Lower leg skin (tissue), 4 donors: ENCODE data around the gene GRIP1. TPM values are rescaled to one million over a fixed set of nuclear protein-coding genes. Genes with fewer than 3 reads are reported as not detected.

Experiments used
- DNase-seq, 2 donors: peaks; one replicate each; pipeline ENCODE4 v3.0.0-alpha.2; 2019; ENCODE audit warnings: low spot score in 2 of 2
- H3K4me3 ChIP-seq: fragments of 200-600 bp; sonication (generic); 2 replicates; pipeline ENCODE4 v1.5.1; 2017; ENCODE audit warnings: mild to moderate bottlenecking, low read depth; ENCODE audit not compliant: poor library complexity, severe bottlenecking
- CTCF ChIP-seq, 3 donors: fragments of 450-650 bp; IDR thresholded peaks; one replicate each; pipeline ENCODE4 v1.5.1; 2016; ENCODE audit warnings: antibody characterized with exemption in 3 of 3, mild to moderate bottlenecking in 3 of 3, moderate library complexity in 2 of 3
- POLR2A ChIP-seq, 2 donors: fragments of 450-650 bp; IDR thresholded peaks; one replicate each; pipeline ENCODE4 v1.6.1; 2016 to 2017; ENCODE audit warnings: antibody characterized with exemption in 2 of 2, mild to moderate bottlenecking in 1 of 2, moderate library complexity in 1 of 2
- WGBS, 2 donors: methylation state at CpG; one replicate each; pipeline ENCODE4 v1.1.5; 2018; 5-methylcytosine and 5-hydroxymethylcytosine counted together
- intact Hi-C: fragments of 100-400 bp; cut with DNase I; formaldehyde crosslinking; loops from one replicate; pipeline ENCODE4 v1.15.0; 2023; ENCODE audit warnings: low total_unique reads
- total RNA-seq, 4 donors: library from RNA; depleted of rRNA; stranded (reverse); fragments of >200 nt; gene quantifications; one replicate each; pipeline ENCODE4 v1.1.0, GENCODE V29; 2016

The GRIP1 gene, protein sequence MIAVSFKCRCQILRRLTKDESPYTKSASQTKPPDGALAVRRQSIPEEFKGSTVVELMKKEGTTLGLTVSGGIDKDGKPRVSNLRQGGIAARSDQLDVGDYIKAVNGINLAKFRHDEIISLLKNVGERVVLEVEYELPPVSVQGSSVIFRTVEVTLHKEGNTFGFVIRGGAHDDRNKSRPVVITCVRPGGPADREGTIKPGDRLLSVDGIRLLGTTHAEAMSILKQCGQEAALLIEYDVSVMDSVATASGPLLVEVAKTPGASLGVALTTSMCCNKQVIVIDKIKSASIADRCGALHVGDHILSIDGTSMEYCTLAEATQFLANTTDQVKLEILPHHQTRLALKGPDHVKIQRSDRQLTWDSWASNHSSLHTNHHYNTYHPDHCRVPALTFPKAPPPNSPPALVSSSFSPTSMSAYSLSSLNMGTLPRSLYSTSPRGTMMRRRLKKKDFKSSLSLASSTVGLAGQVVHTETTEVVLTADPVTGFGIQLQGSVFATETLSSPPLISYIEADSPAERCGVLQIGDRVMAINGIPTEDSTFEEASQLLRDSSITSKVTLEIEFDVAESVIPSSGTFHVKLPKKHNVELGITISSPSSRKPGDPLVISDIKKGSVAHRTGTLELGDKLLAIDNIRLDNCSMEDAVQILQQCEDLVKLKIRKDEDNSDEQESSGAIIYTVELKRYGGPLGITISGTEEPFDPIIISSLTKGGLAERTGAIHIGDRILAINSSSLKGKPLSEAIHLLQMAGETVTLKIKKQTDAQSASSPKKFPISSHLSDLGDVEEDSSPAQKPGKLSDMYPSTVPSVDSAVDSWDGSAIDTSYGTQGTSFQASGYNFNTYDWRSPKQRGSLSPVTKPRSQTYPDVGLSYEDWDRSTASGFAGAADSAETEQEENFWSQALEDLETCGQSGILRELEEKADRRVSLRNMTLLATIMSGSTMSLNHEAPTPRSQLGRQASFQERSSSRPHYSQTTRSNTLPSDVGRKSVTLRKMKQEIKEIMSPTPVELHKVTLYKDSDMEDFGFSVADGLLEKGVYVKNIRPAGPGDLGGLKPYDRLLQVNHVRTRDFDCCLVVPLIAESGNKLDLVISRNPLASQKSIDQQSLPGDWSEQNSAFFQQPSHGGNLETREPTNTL
- 10 to 100 TPM; 11.5 to 25.3 (median 12.3) TPM for total RNA-seq

GRCh38 chr12:66678338-66679275 lies at the start of gene GRIP1:
GRIP1 (minus strand) TSS chr12:66679076; CDS start chr12:66678904, 172 bp downstream.
- TF ChIP-seq POLR2A (IDR thresholded peaks at IDR 0.05) (no peak), CTCF (IDR thresholded peaks at IDR 0.05) (no peak)
- intact Hi-C loops: no loop called here
- no peak within 1 kb of the TSS for H3K4me3 ChIP-seq
- WGBS, 2 donors: 74 to 79% methylated on average over 16 of the region's 16 CpGs
- DNase-seq: no peak

DNA sequence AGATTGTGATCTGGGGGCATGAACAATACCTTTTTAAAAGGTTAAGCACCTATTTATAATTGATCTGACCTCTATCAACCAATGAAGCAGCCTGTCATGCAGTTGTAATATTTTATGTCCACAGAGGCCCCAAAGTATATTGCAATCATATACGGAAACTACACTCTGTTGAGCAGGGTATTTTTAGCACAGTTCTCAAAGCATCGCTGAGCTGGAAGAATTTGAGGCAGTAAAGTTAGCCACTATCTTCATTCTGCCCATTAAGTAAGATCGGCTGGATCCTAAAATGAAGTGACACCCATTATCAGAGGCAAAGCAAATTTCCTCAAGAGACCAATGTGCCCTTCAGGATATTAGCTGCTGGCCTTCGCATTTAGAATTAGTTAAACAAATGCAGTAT lies 47.7 kb upstream of the GRIP1 start:
- intact Hi-C loops: no loop called here
- TF ChIP-seq CTCF (IDR thresholded peaks at IDR 0.05) (no peak), POLR2A (IDR thresholded peaks at IDR 0.05) (no peak)
- WGBS, 2 donors: 71 to 79% methylated on average over 4 of the region's 4 CpGs
- DNase-seq: no peak
- no peak overlapping the region for H3K4me3 ChIP-seq

GRCh38 chr12:66725031-66725430 lies 46.2 kb upstream of the GRIP1 start:
- intact Hi-C loops: no loop called here
- TF ChIP-seq CTCF (IDR thresholded peaks at IDR 0.05): no peak
- no peak for TF ChIP-seq POLR2A (IDR thresholded peaks at IDR 0.05)
- 81 to 90% methylated on average over 3 of the region's 3 CpGs for WGBS, 2 donors
- DNase-seq: no peak
- H3K4me3 ChIP-seq: no peak overlapping the region

DNA sequence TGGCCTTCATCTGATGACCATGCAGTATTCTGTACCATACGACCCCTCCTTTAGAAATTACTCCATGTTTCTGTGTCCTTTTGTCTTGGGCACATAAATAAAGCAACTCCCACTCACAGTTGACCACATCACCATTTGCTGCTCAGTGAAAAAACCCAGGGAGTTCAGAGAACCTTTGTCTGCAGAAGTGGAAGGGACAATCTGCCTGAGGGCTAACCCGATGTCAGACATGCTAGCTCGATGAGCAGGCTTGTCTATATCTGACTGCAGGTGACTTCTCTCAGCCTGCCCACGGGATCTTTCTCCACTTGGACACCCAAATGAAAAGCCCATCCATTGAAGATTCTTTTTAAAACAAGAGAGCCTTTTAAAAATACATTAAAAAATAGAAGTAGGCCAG lies 45.7 kb upstream of the GRIP1 start:
- H3K4me3 ChIP-seq: no peak overlapping the region
- no peak for TF ChIP-seq POLR2A (IDR thresholded peaks at IDR 0.05)
- intact Hi-C loops: no loop called here
- DNase-seq: no peak
- 75 to 79% methylated on average over 4 of the region's 4 CpGs for WGBS, 2 donors

- no peak overlapping the region for H3K4me3 ChIP-seq
- intact Hi-C loops: no loop called here
- 94 to 98% methylated on average over 2 of the region's 2 CpGs for WGBS, 2 donors
- TF ChIP-seq CTCF (IDR thresholded peaks at IDR 0.05) (no peak), POLR2A (IDR thresholded peaks at IDR 0.05) (no peak)
- DNase-seq: no peak
Observed at GRCh38 chr12:66724026-66724425, 45.1 kb upstream of the GRIP1 start.
